HG03280 (cell line): ENCODE measurements around the gene SLC41A3.
"Not testable (repeated sequence)": the region's sequence is repeated elsewhere in the genome, so short reads cannot be mapped to it uniquely, and the experiment has no call there.

Experiments used
- ATAC-seq: cut with Tn5 transposase; IDR thresholded peaks from one replicate; pipeline ENCODE4 v1.9.1; 2021; ENCODE audit warnings: mild to moderate bottlenecking, moderate library complexity; ENCODE audit not compliant: unreplicated experiment

Gene SLC41A3

GRCh38 chr3:126005951-126006350 lies 78.0 kb downstream of the SLC41A3 start:
- no peak for ATAC-seq

DNA sequence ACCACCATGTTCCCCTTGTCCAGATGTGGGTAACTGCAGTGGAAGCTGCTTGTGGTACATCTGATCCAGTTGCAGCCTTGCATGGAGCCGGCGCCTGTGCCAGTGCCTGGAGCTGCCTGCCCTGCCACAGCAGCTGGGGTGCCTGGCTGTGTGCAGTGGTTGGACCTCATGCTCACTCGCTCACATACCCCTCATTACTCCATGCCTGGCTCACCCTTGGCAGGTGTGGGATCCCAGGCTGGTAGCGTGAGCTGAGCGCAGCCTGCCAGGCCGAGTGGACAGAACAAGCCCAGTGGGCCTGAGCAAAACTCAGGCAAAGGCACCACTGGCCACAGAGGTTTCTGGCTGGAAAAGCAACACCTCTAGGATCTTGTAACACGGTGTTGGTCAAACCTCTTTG lies 79.2 kb downstream of the SLC41A3 start:
- no peak for ATAC-seq

- ATAC-seq = no peak
Measured at GRCh38 chr3:126004217-126004616, 79.7 kb downstream of the SLC41A3 start.

GRCh38 chr3:126003447-126004190 lies 80.3 kb downstream of the SLC41A3 start:
- no peak for ATAC-seq

GRCh38 chr3:126002189-126002588 lies 81.7 kb downstream of the SLC41A3 start:
- ATAC-seq = no peak

DNA sequence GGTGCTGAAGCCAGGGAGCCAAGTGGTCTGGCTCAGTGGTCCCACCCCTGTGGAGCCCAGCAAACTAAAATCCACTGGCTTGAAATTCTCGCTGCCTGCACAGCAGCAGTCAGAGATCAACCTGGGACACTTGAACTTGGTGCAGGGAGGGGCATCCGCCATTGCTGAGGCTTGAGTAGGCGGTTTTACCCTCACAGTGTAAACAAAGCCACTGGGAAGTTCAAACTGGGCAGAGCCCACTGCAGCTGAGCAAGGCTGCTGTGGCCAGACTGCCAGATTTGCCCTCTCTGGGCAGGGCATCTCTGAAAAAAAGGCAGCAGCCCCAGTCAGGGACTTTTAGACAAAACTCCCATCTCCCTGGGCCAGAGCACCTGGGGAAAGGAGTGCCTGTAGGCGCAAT lies 87.2 kb downstream of the SLC41A3 start:
- not testable (repeated sequence) for ATAC-seq

GRCh38 chr3:125990253-125990970 lies 93.5 kb downstream of the SLC41A3 start:
- peak; percentile 86 for ATAC-seq

DNA sequence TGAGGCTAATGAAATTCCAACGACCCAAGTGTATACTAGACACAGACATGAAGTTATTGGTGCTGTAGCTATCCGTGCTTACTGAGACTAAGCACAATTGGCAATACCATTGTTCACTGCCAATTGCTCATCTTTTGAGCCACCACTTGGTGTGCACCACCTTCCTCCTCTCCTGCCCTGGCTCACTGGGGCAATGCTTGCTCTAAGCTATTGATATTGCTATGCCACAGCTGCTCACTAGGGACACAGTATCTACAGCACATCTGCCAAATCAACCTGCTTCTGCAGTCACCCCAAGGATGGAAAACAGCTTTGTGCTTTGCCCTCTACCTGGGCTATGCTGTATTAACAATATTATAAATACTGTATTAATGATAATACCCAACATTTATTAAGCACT lies 99.0 kb downstream of the SLC41A3 start:
- peak; percentile 54 for ATAC-seq

DNA sequence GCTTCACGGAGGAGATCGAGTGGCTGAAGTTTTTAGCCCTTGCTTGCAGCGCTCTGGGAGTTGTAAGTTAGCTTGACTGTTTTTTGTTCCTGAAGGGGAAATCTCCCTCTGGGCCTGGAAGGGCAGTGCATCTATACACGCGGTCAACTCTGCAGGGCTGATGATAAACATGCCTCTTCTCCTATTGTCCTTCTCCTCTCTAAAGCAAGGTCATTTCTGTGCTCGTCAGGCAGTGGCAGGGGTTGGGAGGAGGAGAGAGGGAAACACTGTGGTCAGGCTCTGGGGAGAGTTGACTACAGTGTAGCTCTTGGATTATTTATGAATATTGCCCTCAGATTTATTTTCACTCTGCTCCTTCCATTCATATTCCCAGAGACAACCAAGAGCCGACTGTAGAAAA lies 106.8 kb downstream of the SLC41A3 start:
- not testable (repeated sequence) for ATAC-seq

DNA sequence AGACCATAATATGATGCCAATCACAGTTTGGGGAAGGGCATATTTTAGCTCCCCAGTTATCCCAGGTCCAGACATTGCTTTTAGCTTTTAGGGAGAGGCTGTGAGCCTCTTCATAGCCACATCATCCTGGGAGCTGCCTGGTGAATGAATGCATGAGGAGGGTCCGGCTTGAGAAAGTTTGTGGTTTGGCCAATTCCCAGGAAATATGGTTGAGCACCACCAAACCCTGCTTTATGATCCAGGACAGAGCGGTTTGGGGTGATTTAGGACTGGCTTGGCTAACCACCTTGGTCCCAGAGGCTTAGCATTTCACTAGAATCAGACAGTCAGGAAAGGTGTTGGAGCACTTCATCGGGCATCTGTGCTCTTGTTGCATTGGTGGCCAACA lies 107.9 kb downstream of the SLC41A3 start:
- not testable (repeated sequence) for ATAC-seq

- ATAC-seq = not testable (repeated sequence)
Measured at GRCh38 chr3:125975245-125976002, 108.5 kb downstream of the SLC41A3 start.

DNA sequence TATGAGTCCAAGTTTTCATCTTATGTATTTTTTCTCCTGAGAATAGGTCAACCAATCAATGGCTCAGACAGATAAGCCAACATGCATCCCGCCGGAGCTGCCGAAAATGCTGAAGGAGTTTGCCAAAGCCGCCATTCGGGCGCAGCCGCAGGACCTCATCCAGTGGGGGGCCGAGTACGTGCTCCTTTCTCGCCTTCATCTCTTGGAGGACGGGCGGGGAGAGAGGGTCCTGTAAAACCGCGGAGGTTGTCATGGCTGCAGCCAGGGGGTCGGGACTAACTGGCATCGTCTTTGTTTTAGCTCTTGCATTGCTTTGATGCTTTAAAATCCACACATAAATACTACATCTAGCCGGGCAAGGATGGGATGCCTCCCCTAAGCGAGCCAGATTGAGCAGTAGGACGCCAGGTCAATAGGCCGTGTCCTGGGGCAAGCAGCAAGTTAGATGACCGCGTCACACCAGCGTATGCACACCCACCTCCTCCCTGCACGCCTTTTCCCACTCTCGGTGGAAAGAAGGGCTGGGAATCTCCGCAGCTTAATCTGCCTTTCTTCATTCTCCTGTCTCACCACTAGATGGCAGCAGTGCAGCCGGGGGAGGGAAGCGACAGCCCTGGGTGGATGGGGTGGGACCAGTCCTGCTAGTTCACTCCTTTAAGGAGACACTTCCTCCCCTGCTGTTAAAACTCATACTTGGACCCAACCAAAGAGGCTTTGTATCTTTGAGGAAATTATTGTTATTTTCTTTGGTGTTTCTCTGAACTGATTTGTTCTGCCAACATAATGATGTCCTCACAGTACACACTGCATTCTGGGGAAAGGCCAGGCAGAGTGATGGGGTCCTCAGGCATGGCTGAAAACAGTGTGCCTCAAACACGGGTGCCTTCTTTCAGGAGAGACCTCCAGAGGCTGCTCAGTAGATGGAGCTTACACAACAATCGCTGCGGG lies 111.7 kb downstream of the SLC41A3 start:
- peak; percentile 70 for ATAC-seq

DNA sequence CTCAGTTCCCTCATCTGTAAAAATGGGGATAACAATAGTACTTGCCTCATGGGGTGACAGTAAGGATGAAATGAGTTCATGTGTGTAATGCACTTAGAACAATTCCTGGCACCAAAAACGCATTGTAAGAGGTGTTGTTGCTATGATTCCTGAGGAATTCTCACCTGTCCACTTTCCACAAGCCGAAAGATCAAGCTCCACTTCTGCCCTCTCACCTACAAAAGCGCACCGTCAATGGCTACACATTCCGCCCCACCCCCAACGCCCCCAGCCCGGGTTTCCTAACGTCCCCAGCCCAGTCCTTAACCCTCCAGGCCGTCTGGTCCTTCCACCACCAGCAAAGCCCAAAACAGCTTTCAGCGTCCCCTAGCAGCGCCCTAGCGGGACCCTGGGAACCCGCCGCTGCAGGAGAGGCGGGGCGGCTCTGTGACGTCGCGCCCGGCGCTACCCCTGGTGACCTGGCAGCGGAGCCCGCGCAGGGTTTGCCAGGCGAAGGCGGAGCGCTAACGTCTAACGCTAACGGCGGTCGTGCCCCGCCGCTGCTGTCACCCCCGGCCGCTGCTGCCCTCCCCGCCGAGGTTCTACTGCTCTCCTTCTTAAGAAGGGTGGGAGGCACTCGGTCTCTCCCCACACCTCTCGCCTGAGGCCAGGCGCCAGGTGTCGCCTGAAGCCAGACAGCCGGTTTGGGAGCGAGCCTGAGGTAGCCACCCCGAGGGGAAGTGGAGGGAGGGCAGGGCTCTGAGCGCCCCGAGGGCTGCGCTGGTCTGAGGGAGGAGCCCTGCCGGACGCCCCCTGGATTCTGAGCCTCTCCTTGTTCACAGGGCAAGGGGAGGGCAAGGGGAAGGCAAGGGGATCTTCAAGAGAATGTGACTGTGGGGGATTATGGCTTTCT lies 115.0 kb downstream of the SLC41A3 start, which contains the start of gene ROPN1B:
TSS of gene ROPN1B (plus strand) at position 478 of the 892 bp plus-strand sequence. CDS start 2,877 bp downstream, outside the sequence.
- ATAC-seq = not testable (repeated sequence)

- ATAC-seq = not testable (repeated sequence)
Measured at GRCh38 chr3:125968121-125968520, 115.8 kb downstream of the SLC41A3 start.

GRCh38 chr3:125967156-125967555 lies 116.8 kb downstream of the SLC41A3 start:
- ATAC-seq = no peak

- ATAC-seq = no peak
Measured at GRCh38 chr3:125965505-125965904, 118.4 kb downstream of the SLC41A3 start.

- ATAC-seq = not testable (repeated sequence)
Measured at GRCh38 chr3:125963834-125964233, 120.1 kb downstream of the SLC41A3 start.

DNA sequence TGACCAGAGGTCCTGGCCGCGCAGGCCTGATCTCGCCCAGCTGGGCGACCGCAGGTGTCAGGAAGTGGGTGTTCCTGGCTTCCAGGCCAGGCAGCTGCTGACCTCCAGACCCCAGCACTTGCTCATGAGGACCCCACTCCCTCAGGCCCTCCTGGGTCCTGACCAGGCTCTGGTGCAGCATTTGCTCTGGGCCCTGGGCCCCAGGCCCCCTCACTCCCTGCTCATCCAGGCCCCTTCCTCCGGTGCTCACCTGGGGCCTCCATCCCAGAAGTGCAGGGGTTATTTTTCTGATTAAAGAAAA lies 122.7 kb downstream of the SLC41A3 start:
- ATAC-seq = no peak

DNA sequence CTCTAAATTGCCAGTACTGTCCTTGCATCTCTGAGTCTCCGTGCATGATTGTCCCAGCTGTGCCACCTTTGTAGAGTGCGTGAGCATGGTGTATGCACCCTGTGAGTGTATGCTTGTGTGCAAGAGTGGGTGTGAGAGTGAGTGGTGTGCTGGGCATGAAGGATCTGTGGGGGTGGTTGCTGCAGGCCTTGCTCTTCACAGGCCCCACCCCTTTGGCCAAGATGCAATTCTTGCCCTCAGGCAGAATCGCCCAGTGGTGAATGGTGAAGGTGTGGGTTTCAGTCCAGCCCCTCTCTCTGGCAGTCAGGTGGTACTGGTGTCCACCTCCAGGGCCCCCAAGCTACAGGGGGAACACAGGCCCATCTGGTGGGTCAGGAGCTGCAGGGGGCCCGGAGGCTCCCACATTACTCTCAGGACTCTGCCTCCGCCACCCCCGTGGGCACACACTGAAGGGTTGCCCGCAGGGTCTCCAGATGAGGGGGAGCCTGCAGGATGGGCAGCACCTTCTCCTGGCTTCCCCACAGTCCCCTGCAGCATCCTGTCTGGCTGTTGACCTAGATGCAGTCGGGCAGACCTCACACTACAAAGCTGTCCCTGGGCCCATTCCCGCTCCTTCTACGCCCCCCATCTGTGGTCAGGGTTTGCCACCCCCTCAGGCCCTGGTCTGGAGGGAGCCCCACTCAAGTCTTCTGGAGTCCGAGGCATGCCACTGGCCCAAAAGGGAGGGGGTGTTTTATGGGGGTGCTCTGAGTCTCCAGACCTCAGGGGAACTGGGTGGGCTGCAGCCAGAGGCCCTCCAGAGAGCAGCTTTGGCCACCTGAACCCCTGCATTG lies 123.3 kb downstream of the SLC41A3 start:
- ATAC-seq = no peak
